Ishikawa (cell line): Measurements from ENCODE around the gene GNB3.

Source experiments
- CEBPB ChIP-seq: IDR thresholded peaks from 2 replicates; pipeline ENCODE4 v1.6.1; 2012
- EP300 ChIP-seq: IDR thresholded peaks from 2 replicates; pipeline ENCODE4 v1.6.1; 2012; ENCODE audit warnings: borderline replicate concordance
- FOXM1 ChIP-seq: IDR thresholded peaks from 2 replicates; pipeline ENCODE4 v1.6.1; 2012; ENCODE audit warnings: low read depth, borderline replicate concordance
- NFIC ChIP-seq: IDR thresholded peaks from 2 replicates; pipeline ENCODE4 v1.6.1; 2012
- RAD21 ChIP-seq: IDR thresholded peaks from 2 replicates; pipeline ENCODE4 v1.6.1; 2012; ENCODE audit warnings: low read depth
- TAF1 ChIP-seq: IDR thresholded peaks from 2 replicates; pipeline ENCODE4 v1.6.1; 2012; ENCODE audit warnings: low read depth, mild to moderate bottlenecking
- TCF12 ChIP-seq: IDR thresholded peaks from 2 replicates; pipeline ENCODE4 v1.6.1; 2012; ENCODE audit warnings: low read depth
- YY1 ChIP-seq: IDR thresholded peaks from 2 replicates; pipeline ENCODE4 v1.6.1; 2012; ENCODE audit warnings: low read depth
- ZBTB7A ChIP-seq: IDR thresholded peaks from 2 replicates; pipeline ENCODE4 v1.6.1; 2012; ENCODE audit warnings: low read depth
- TF ChIP-seq, protein P1 (sequence below): IDR thresholded peaks from 2 replicates; pipeline ENCODE4 v1.6.1; 2012
- TF ChIP-seq, protein P2 (sequence below): IDR thresholded peaks from 2 replicates; pipeline ENCODE4 v1.6.1; 2012
- TF ChIP-seq, protein P3 (sequence below): IDR thresholded peaks from 2 replicates; pipeline ENCODE4 v1.6.1; 2012; ENCODE audit warnings: low read depth, mild to moderate bottlenecking

DNA sequence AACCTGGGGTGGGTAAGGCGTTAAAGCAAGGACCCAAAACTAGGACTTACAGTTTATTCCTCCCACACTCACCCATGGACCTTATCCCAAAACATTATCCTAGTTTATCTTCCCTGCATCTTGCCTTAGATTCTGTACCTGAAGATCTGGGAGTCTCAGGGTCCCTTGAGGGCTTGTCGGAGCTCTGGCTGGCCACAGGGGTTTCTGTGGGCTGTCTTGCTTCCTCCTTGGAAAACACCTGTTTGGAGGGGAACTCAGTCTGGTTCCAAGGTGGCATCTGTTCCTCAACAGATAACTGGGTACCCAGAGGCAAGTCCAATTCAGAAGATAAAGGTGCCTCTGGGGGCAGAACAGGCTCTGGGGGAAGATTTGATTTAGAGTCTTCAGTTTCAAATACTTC lies 8.7 kb downstream of the GNB3 start:
- TF ChIP-seq, protein P1, sequence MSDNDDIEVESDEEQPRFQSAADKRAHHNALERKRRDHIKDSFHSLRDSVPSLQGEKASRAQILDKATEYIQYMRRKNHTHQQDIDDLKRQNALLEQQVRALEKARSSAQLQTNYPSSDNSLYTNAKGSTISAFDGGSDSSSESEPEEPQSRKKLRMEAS: no peak
- TF ChIP-seq ZBTB7A (no peak), RAD21 (no peak), EP300 (no peak), YY1 (no peak), NFIC (no peak), CEBPB (no peak), TCF12 (no peak), TAF1 (no peak), FOXM1 (no peak)
- TF ChIP-seq, protein P2, sequence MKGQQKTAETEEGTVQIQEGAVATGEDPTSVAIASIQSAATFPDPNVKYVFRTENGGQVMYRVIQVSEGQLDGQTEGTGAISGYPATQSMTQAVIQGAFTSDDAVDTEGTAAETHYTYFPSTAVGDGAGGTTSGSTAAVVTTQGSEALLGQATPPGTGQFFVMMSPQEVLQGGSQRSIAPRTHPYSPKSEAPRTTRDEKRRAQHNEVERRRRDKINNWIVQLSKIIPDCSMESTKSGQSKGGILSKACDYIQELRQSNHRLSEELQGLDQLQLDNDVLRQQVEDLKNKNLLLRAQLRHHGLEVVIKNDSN: no peak
- TF ChIP-seq, protein P3, sequence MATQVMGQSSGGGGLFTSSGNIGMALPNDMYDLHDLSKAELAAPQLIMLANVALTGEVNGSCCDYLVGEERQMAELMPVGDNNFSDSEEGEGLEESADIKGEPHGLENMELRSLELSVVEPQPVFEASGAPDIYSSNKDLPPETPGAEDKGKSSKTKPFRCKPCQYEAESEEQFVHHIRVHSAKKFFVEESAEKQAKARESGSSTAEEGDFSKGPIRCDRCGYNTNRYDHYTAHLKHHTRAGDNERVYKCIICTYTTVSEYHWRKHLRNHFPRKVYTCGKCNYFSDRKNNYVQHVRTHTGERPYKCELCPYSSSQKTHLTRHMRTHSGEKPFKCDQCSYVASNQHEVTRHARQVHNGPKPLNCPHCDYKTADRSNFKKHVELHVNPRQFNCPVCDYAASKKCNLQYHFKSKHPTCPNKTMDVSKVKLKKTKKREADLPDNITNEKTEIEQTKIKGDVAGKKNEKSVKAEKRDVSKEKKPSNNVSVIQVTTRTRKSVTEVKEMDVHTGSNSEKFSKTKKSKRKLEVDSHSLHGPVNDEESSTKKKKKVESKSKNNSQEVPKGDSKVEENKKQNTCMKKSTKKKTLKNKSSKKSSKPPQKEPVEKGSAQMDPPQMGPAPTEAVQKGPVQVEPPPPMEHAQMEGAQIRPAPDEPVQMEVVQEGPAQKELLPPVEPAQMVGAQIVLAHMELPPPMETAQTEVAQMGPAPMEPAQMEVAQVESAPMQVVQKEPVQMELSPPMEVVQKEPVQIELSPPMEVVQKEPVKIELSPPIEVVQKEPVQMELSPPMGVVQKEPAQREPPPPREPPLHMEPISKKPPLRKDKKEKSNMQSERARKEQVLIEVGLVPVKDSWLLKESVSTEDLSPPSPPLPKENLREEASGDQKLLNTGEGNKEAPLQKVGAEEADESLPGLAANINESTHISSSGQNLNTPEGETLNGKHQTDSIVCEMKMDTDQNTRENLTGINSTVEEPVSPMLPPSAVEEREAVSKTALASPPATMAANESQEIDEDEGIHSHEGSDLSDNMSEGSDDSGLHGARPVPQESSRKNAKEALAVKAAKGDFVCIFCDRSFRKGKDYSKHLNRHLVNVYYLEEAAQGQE: no peak
